Stimulated activated CD4-positive, alpha-beta T cell treated with anti-CD3 and anti-CD28 coated beads, Interleukin-4, amount 100 ng/mL, for 4 hours (primary cell): Measurements from ENCODE around the gene ZNF560.
A peak's percentile ranks its signal among the peaks of the same experiment; 100 is the strongest.

Source experiments
- DNase-seq, 2 experiments: peaks; one replicate each; pipeline ENCODE4 v3.0.0-alpha.2; 2020

The ZNF560 gene

DNA sequence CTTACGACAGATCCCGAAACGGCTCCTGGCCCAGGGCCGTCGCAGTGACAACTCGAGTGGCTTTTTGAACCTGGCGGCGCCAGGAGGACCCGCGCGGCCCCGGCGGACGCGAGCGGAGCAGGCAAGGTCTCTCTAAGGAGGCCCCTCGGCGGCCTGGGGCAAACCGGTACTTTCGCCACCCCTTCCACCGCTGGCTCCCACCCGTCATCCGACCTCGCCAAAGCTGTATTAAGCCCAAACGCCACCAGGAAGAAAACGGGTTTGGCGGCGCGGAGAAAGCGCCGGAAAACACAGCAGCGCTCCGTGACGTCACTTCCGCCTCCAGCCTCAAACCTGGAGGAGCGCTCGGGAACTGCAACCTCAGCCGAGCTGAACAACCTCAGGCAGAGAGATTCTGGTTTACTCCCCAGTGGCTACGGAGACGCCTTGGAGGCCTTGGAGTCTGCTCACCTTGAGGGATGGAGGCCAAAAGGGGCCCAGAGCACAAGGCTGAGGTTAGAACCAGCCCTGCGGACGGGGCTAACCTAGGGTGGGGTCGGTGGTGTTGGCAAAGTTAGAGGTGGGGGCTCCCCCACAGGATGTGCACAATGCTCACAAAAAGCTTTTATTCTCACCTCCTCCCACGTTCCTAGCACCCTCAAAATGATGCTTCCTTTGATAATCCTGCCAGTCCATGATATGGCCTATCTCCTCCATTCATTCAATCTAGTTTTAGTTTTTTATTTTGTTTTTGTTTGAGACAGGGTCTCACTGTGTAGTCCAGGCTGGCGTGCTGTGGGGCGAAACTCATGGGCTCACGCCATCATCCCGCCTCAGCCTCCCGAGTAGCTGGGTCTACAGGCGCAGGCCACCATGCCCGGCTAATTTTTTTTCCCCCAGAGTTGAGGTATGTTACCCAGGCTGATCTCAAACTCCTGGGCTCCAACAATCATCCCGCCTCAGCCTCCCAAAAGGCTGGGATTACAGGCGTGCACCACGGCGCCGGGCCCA, 62.8 kb downstream of the ZNF560 start, which contains the start of gene ZNF266:
ZNF266 (minus strand) TSS at position 295 of the 990 bp plus-strand sequence. CDS start 15,484 bp downstream, outside the sequence.
- DNase-seq = peak; percentile 87 to 90

DNA sequence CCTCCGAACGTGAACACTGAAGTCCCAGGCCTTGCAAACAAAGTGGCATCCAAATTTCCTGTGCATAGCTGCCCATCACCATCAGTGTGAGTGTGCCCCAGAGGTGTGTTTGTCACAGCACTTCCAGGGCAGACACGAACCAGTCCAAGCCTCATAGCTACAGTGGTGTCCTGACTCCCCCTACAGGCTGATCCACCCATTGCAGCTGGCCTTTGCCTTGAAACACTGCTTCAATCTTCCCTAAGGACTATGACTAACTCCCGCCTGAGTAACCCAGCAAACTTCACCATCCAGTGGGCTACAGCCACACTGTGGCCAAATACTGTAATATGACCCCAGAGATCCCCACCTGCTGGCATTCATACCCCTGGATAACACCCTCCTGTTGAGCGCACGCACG, 66.9 kb downstream of the ZNF560 start:
- DNase-seq = peak; percentile 21 to 27

DNA sequence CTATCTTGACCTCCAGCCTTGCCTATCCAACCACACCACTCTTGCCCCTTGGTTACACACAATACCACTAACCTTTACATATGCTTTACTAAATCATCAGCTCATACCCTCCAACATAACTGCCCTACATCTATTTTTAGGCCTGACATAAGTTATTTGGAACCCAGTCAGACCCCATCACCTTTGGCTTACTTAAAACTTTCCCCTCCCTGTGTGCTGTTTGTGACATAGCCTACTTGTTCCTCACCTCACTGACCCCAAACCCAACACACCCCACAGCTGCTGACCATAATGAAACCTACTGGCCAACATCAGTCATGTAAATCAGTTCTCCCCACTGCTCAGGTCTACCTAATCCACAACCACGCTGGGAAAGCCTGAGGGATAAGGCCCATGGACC, 68.0 kb downstream of the ZNF560 start:
- no peak for DNase-seq

DNA sequence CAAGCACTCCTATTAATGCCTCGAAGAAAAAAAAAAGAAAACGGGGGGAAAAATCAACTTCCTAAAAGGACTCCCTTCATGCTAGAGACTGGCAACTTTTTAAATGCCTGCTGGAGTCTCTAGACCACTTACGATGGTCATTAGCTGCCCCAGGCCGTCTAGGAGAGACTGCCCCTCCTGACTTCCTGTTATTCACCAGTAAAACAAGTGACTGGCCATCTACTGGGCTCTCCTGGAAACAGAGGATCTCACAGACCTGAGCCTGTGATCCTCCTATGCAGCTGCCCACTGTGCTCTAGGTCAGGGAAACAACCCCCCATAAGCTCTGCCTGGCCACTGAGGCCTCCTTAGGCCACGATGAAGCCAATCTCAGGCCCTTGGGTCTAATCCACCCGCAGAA, 70.5 kb downstream of the ZNF560 start:
- no peak for DNase-seq
